Measurements from ENCODE around the gene SMPDL3B.
"Not testable (repeated sequence)": the region's sequence is repeated elsewhere in the genome, so short reads cannot be mapped to it uniquely, and the experiment has no call there.

SMPDL3B gene

DNA sequence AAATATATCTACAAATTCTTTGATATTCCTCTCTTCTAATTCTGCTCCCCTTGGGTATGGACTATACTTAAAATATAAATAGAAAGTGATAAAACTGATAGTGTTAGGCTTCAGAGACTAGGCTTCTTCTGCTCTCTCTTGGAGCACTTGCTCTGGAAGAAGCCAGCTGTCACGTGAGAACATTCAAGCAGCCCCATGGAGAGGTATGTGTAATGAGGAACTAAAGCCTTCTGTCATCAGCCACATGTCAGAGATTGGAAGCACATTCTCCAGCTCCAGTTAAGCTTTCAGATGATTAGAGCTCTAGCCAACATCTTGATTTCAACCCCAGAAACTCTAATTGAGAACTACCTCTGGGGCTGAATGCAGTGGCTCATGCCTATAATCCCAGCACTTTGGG is 59.3 kb downstream of the SMPDL3B start:
- TF ChIP-seq GATA1 (IDR thresholded peaks at IDR 0.05; ENCODE audit: low read depth, low read length) (no peak), POLR2A (IDR thresholded peaks at IDR 0.05; ENCODE audit: low read length) (no peak)
- no peak for DNase-seq

DNA sequence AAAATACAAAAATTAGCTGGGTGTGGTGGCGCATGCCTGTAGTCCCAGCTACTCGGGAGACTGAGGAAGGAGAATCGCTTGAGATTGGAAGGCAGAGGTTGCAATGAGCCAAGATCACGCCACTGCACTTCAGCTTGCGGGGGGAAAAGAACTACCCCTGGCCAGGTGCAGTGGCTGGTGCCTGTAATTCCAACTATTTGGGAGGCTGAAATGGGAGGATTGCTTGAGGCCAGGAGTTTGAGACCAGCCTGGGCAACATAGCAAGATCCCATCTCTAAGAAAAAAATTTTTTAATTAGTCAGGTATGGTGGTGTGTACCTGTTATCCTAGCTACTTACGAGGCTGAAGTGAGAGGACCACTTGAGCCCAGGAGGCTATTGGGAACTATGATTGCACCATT is 59.7 kb downstream of the SMPDL3B start:
- not testable (repeated sequence) for DNase-seq

DNA sequence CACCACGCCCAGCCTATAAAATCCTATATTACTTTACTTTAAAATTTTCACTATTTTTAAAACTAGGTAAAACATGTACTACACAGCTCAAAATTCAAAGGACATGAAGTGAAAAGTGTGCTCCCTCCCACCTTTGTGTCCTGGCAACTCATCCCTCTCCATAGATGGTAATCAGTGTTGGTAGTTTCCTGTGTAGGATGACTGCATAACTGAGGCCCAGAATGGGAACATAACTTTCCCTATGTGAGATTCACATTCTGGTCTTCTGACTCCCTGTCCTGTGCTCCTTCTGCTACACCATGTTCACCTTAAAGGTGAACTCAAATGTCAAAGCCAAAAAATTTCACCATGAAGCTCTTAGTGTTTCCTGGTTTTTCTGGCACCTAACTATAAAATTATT is 64.3 kb downstream of the SMPDL3B start:
- no peak for DNase-seq
- TF ChIP-seq POLR2A (IDR thresholded peaks at IDR 0.05; ENCODE audit: low read length) (no peak), GATA1 (IDR thresholded peaks at IDR 0.05; ENCODE audit: low read depth, low read length) (no peak)

GRCh38 chr1:28002600-28002999 is 67.8 kb downstream of the SMPDL3B start:
- TF ChIP-seq POLR2A (IDR thresholded peaks at IDR 0.05; ENCODE audit: low read length) (no peak), GATA1 (IDR thresholded peaks at IDR 0.05; ENCODE audit: low read depth, low read length) (no peak)
- DNase-seq, result peak; percentile 10 to 13

GRCh38 chr1:28003117-28003516 is 68.3 kb downstream of the SMPDL3B start:
- DNase-seq, result not testable (repeated sequence)
